Measurements from ENCODE around the gene IDH3B.
"Not testable (repeated sequence)": the region's sequence is repeated elsewhere in the genome, so short reads cannot be mapped to it uniquely, and the experiment has no call there.

Gene IDH3B

DNA sequence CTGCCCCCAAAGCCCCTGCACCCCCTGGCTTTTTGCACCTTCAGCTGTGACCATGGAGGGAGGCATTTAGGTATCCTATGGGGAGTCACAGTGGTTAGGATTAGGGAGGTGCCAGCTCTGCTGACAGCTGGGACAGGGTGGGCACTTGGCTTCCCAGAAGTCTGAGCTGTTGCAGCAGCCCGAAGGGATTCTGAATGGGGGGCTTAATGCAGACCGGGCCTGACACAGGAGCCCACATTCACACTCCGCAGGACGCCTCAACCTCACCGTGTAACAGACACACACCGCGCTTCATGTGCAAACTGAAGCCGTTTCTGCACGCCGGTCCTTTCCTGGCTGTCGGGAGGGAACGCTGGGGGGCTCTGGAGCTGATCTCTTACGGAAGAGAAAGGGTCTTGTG lies 30.5 kb upstream of the IDH3B start:
- DNase-seq (ENCODE audit: low spot score), result no peak

DNA sequence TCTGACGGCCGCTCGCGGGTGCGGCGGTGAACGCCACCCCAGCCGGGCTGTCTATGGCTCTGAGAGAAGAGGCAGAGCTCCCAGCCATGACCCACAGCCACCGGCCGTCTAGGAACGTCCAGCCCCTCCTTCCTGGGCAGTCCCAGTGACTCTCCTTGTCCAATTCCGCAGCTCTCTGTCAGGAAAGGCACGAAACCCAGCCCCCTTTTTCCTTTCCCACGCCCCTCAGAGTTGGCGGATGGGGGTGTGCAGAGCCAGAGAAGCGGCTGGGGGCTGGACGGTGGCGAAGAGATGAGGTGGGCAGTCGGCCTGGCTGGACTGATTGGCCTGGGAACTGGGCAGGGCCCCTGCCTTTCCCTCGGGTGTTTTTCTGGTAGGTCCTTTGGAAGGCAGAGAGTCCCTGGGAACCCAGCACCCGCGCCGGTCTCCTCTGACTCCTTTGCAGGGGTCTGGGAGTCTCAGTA lies 30.0 kb upstream of the IDH3B start:
- no peak for DNase-seq (ENCODE audit: low spot score)

DNA sequence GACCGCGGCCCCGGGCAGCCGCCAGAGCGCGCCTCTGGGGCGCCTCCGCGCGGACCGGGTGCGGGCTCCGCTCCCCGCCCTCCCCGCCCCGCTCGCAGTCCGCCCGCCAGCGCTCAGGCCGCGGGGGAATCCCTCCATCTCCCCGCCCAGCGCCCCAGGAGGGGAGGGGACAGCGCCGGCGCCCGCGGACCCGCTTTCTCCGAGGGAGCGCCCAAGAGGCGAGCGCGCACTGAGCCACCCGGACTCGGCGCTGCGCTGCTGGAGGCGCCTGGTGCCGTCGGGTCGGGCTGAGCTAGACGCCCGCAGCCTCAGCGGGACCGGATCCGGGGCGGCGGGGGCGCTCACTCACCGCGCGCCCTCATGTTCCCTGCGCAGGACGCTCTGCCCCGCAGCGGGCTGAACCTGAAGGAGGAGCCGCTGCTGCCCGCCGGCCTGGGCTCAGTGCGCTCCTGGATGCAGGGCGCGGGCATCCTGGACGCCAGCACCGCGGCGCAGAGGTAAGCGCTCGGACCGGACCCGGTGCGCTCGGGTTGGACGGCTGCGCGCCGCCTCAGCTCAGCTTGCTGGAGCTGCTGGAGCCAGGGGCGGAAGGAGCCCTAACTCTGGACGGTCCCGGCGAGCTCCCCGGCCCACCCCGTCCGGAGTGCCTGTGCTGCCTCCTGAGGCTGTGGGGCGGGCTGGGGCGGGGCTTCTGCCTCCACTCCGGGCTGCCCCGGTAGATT lies 29.4 kb upstream of the IDH3B start:
- peak; percentile 18 for DNase-seq (ENCODE audit: low spot score)

DNA sequence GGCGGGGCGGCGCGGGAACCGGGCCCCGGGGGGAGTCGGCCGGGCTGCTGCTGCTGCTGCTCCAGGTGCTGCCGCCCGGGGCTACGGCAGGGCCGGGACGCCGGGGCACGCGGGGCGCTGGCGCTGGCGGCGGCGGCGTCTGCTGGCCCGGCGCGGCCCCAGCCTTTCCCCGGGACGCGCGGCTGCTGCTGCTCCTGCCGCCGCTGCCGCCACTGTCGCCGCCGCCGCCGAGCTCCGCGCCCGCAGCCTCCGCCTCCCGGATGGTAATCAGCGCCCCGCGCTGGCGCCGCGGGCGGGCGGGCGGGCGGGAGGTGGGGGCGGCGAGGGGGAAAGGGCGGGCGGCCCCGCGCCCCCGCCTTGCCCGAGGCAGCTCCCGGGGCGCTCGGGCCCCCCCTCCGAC lies 28.9 kb upstream of the IDH3B start:
- peak; percentile 16 for DNase-seq (ENCODE audit: low spot score)

DNA sequence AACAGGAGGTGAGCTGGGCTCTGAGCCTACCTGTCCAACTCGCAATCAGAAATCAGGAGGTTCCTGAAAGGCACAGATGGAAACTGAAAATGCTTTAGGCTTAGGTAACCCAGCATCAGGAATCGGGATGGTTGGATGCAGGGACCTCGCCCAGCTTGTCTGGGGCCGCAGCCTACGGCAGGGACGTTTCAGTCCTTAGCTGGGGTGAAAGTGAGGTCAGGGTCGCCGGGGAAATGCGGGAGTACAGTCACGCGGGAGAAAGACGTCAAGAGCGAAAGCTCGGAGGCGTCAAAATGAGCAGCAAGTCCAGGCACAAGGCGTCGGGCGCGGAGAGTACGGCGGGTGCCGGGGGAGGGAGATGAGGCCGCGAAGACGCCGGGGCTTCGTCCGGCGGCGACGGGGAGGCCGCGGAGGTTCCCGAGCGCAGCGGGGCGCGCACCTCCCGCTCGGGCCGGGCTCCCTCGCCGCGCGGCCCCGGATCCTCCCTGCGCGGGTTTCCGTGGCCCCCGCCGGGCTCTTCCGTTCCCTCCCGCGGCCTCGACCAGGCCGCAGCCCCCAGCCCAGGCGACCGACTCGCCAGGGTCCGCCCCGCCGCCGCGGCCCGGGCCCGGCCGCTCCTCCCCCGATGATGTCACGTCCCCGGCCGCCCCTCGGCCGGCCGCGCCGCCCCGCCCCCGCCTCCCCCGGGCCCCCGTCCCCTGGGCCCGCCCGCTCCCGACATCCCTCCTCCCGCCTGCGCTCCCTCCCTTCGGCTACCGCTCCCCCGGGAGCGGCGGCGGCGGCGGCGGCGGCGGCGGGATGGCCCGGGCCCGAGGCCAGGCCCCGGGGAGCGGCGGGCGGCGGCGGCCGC lies 28.2 kb upstream of the IDH3B start, which contains the start of gene EBF4:
Gene EBF4 (plus strand): TSS at position 745 of the 850 bp plus-strand sequence. CDS start 866 bp downstream, outside the sequence.
- DNase-seq (ENCODE audit: low spot score), result no peak

DNA sequence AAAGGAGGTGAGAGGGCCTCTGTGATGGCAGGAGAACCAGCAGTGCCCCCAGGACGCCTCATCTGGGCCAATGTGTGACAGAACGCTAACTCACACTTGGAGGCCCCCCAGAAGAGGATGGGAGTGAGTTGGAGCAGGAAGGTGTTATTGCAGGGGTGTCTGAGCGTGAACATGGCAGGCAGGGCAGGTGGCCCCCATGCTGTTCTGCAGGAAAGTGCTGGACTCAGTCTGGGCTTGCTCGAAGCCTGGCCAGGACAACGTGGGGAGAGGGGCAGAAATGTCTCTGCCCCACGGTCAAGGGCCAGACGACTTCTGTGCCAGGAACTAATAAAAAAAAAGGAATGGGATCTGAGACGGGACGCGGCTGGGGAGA lies 27.6 kb upstream of the IDH3B start:
- no peak for DNase-seq (ENCODE audit: low spot score)

DNA sequence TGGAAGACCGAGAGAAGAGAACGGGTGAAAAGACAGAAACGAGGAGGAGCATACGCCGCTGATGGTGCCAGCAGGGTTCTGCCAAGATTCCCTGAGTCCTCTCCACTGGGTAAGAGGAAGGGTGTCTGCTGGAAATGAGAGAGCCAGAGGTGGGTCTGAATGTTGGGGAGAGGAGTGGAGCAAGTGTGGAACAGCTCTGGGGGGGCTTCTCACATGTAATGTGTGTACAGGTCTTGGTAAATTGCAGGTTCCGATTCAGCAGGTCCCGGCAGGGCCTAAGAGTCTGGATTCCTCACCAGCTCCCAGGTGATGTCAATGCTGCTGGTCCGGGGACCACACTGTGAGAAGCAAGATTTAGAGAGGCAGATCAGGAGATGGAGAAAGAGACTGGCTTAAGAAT lies 27.1 kb upstream of the IDH3B start:
- no peak for DNase-seq (ENCODE audit: low spot score)

DNA sequence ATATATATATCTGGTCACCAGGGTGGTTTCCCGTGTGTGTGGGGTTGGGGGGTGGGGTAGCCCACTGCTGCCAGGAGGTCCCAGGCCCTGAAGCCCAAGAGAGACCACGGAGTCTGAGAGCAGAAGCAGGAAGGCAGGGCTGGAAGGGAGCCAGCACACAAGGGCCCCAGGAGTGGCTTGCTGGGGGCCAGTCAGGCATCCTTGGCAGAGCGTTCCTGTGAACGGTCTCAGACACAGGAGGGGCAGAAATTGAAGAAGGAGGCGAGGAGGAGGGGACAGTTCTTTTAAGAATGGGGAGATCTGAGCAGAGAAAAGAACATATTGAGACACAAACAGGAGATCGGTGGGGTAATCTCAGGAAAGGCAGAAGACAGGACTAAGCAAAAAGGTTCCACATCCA lies 26.7 kb upstream of the IDH3B start:
- no peak for DNase-seq (ENCODE audit: low spot score)

DNA sequence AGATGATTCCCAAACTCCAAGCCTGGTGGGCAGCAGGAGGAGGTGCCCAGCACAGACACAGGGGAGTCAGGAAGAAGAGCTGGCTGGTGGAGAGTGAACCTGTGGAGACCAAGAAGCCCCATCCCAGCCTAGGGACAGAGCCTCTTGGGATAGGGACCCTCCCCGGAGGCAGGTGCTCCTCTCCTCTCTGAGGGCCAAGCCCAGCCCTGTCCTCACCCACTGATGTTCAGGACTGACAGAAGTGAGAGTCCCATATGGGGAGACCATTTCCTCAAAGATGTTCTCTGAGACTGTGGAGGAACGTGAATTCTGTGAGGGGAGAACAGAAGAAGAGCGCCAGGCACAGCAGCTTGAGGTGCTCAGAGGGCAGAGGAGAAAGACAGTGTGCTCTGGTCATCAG lies 26.2 kb upstream of the IDH3B start:
- DNase-seq (ENCODE audit: low spot score), result no peak

DNA sequence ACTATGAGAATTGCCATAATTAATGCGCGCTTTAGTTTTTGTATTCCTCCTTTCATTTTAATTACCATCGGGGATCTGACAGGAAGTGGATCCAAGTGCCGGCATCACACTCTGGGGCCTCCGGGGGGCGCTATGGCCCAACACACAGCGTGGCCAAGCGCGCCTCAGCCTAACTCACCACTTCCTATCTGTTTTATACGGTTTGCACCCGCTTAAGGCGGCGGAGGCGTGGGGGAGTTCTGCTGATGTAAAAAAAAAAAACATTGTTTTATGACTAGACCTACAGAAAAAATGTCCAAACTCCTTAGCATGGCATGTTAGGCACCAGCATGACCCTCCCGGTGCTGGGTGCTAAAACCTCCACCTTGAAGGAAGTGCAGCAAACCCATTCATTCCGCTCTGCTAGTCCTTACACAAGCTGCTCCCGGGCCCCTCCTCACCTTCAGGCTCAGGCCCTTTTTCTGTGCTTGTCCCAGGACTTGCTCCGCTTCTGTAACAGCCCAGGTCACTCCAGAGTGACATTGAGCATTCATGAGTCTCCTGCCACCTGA lies 24.1 kb upstream of the IDH3B start:
- peak; percentile 37 for DNase-seq (ENCODE audit: low spot score)

DNA sequence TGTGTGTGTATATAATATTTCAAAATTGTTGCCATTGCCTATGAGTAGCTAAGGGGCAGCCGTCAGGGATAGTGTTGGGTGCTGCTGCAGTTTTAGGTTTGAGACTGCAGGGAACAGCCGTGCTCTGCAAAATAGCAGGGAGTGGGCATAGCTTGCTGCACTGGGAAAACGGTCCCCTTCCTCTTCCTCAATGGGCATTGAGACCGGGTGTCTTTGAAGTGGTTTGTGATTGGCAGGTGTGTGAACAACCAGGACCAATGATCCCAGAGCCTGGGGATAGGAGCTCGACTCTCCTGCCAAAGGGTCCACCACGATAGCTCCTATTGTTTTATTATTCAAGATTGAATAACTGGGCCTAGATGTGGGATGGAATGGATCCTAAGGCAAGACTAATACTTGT lies 23.5 kb upstream of the IDH3B start:
- no peak for DNase-seq (ENCODE audit: low spot score)

DNA sequence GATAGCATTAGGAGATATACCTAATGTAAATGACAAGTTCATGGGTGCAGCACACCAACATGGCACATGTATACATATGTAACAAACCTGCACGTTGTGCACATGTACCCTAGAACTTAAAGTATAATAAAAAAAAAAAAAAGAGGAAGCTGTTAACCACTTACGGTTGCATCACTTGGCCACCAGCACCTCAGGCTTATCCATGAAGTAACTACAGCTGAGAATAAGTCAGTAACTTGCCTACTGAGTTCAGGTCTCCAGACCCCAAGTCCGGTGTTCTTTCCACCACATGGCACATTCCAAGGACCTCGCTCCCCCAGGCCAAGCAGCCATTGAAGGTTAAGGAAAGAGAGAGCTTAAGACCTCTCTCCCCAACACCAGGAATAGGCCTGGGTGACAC lies 20.8 kb upstream of the IDH3B start:
- DNase-seq (ENCODE audit: low spot score), result not testable (repeated sequence)

DNA sequence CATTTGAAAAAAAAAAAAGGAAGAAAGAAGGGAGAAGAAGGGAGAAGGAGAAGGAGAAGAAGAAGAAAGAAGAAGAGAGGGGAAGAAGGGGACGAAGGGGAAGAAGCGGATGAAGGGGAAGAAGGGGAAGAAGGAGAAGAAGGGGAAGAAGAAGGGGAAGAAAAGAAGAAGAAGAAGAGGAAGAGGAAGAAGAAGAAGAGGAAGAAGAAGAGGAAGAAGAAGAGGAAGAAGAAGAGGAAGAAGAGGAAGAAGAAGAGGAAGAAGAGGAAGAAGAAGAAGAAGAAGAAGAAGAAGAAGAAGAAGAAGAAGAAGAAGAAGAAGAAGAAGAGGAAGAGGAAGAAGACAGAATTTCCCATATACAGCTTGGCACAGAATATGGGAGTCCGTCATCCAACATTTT lies 18.0 kb upstream of the IDH3B start:
- not testable (repeated sequence) for DNase-seq (ENCODE audit: low spot score)

DNA sequence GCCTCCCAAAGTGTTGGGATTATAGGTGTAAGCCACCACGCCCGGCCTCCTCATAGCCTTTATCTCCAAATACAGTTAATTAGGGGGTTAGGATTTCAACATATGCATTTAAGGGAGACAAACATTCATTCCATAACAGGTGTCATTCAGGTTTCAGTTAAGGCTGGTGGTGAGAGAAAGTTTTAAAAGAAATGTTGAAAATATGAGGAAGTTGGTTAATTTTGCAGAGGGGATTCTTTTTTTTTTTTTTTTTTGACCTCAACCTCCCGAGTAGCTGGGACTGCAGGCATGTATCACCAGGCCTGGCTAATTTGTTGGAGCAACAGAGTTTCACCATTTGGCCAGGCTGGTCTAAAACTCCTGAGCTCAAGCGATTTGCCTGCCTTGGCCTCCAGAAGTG lies 16.0 kb upstream of the IDH3B start:
- DNase-seq (ENCODE audit: low spot score), result no peak

DNA sequence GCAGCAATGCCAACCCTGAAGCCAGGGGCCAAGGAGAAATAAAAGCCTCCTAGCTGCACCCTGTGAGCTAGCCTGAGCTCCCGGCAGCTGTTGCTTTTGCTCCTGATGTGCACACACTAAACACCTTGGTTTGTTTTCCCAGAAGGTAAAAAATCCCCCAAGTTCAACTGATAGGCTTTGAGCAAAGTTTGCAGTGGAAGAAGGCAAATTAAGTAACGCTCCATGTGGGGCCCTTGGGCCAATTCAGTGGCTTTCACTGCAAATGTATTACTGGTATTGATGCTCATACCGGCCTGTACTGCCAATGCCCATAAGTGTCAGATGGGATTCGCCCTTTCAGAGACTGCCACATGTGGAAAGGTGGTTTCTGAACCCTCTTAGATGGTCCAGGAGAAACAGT lies 9.4 kb upstream of the IDH3B start:
- no peak for DNase-seq (ENCODE audit: low spot score)

DNA sequence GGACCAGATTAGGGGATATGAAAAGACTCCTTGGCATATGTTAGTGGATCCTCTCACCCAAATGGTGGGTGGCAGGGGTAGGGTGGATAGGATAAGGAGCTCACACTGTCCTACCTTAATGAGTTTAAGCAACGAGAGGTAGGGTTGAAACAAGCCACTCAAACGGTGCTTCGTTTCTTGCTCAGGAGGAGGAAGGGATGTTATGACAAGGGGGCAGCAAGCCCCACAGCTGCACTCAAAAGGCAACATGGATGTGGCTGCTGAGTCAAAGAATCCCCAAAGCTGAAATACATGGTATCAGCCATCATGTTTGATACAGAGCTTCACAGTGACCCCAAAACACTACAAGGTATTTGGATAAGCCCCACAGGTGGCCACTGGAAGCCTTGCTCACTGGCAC lies 8.4 kb upstream of the IDH3B start:
- DNase-seq (ENCODE audit: low spot score), result no peak

DNA sequence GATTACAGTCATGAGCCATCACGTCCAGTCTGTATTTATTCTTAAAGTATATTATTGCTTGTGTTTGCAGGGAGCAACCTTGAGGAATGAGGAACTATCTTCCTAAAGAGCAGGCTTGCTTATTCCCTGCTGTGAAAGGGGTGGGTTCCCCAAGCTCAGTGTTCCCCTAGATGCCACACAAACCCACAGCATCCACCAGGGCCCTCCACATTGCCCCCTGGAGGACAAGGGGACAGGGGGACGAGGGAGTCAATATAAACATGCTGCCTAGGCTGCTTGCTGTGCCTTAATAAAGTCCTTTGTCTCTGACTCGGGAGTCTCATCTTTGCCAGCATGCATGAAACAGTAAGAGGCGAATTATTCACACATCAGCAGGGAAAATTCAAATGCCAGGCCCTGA lies 8.0 kb upstream of the IDH3B start:
- DNase-seq (ENCODE audit: low spot score), result no peak

DNA sequence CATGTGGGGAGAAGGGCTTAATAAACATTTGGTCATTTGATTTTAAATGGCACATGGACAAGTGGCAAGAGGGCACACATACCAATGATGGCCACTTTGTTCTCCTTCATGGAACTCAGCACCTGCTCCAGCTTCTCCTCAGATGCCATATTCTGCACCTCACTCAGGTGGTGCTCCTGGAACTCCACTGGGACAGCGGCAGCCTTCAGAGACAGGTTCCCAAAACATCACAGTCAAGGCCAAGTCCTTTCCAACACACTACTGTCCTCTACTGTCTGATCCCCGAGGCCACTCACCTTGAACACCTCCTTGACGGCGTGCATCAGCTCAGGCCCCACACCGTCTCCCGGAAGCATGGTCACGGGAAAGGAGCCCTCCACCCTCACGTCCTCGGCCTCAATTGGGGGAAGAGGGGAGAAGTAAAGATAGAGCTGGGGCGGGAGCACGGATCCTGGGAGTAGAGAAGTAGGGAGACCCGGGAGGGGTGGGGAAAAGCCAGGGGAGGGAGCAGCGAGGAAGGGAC lies 591 bp downstream of the IDH3B start:
- DNase-seq (ENCODE audit: low spot score), result no peak

DNA sequence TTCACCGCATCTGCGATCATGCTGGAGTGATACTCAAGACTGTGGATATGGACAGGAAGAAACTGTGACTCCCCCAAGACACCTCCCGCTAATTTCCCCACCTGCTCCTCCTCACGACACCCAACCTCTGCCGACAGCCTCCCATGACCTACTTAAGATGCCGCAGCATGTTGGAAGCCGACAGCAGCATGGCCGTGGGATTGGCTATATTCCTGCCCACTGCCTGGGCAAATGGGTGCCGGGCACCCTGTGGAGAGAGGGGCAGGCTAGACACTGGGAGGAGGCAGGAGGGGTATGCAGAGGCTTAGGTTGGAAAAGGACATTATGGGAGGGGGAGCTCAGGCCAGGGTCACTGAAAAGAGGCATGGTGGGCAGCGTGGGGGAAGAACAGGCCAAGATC lies 4.5 kb downstream of the IDH3B start:
- DNase-seq (ENCODE audit: low spot score), result no peak

DNA sequence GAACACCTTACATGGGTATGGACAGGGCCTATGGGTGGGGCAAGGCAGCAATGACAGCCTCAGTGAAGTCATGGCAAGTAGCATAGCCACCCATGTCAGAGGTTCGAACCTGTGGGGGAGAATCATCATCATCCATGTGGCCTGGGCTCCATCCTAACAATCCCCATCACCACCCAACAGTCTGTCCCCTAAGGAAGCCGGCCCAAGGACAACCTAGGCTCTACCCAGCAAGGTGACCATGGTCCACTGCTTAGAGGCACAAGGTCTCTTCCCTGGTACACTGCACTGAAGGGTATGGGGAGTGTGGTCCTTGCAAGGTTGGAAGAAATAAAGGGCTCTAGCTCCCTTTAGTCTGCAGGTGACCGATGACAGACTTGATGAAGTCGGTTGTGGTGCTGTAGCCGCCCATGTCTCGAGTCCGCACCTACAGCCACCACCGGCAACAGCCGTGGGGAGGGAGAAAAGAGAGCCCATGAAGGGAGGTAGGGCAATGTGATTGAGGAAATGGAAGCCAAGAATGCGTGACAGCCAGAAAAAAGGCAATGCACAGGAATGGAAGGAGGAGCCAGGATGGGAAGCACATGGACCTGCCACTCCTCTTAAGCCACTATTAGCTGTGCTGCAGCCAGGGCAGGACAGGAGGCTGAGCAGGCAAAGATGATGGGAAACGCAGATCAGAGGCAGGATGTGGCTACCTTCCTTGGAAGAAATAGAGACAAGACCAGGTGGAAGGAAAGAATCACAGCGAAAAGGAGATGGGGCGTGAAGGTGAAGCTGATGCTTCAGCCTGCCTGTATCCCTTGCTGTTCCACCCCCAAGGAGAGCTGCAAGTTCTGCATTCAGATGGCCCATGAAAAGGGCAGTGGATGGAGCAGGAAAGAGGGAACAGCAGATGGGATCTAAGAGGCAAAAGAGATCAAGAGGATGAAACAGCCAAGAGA lies 5.3 kb downstream of the IDH3B start:
- peak; percentile 69 for DNase-seq (ENCODE audit: low spot score)

DNA sequence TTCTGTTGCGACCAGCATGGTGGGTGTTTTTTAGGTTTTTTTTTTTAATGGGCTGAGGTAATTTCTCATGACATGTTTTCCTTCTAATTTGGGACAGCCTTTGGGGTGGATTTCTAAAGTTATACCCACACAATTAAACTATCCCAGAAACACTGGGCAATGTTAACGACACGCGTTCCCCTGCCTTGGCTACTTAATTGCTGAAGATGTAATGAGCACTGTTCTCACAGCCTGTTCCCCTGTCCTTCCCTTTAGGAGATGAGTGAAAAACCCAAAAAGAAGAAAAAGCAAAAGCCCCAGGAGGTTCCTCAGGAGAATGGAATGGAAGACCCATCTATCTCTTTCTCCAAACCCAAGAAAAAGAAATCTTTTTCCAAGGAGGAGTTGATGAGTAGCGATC lies 6.3 kb downstream of the IDH3B start:
- no peak for DNase-seq (ENCODE audit: low spot score)

DNA sequence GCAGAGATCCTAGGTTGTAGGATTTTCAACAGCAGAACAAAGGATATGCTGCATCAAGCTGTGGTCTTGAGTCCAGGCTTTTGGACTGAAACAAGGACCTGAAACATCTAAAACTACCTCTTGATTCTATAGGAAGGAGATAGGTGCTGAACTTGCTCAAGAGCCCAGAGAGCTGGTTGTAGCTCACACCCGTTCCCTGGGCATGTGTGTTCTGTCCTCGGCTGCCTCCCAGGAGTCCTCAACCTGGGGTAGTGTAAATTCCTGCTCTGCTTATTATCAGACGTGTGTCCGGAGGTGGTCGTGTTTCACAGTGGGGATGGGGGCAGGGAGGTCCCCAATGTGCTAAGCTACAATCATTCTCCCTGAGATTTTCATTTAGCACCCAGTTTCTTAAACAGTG lies 6.8 kb downstream of the IDH3B start:
- no peak for DNase-seq (ENCODE audit: low spot score)

All from RKO (cell line).